ENCODE data around the gene NLRP2B. TPM values are rescaled to one million over a fixed set of nuclear protein-coding genes. Genes with fewer than 3 reads are reported as not detected.

Gene NLRP2B
- not detected in 2 replicates for total RNA-seq

GRCh38 chrX:57680160-57680559 is at the start of gene NLRP2B:
Gene NLRP2B (minus strand): TSS chrX:57680260.

Other genes with a start within 250 kb of the NLRP2B start
- 13.3 and 15.6 TPM in 2 replicates for gene ZXDB, start 88.2 kb downstream of the NLRP2B start, total RNA-seq
- 6.2 and 6.8 TPM in 2 replicates for gene ZXDA, start 230.2 kb upstream of the NLRP2B start, total RNA-seq

All from cardiac ventricle fibroblast (primary cell).